Ovary (tissue), 9 donors: Measurements from ENCODE around the gene MYRIP. TPM values are rescaled to one million over a fixed set of nuclear protein-coding genes. Genes with fewer than 3 reads are reported as not detected.

Experiments
- DNase-seq, 5 donors: peaks; one replicate each; pipeline ENCODE4 v3.0.0-alpha.2; 2019 to 2020
- H3K27ac ChIP-seq, 2 donors: fragments of 200-600 bp; one replicate each; pipeline versions ENCODE4 v1.5.1 to v1.8.0; 2019 to 2022
- H3K27me3 ChIP-seq: fragments of 200-600 bp; one replicate; pipeline ENCODE4 v1.8.0; 2022
- H3K36me3 ChIP-seq: fragments of 200-600 bp; sonication (generic); one replicate; pipeline ENCODE4 v1.5.1; 2019
- H3K4me1 ChIP-seq: one replicate; pipeline ENCODE4 v1.8.1; 2013; ENCODE audit warnings: mild to moderate bottlenecking, moderate library complexity; ENCODE audit not compliant: insufficient read depth
- H3K4me3 ChIP-seq: fragments of 200-600 bp; sonication (generic); one replicate; pipeline ENCODE4 v1.5.1; 2017
- H3K9me3 ChIP-seq, 2 donors: fragments of 200-600 bp in 1 of 2; sonication (generic) in 1 of 2; one replicate each; pipeline versions ENCODE4 v1.5.1 to v1.8.1; 2013 to 2019; ENCODE audit warnings: mild to moderate bottlenecking in 1 of 2, moderate library complexity in 1 of 2
- CTCF ChIP-seq, 3 donors: fragments of 450-650 bp in 2 of 3; fragments of 200-600 bp in 1 of 3; IDR thresholded peaks; one replicate each; pipeline versions ENCODE4 v1.5.1 to v1.8.0; 2016 to 2022; ENCODE audit warnings: antibody characterized with exemption in 3 of 3, mild to moderate bottlenecking in 1 of 3
- EP300 ChIP-seq: sonication (generic); formaldehyde crosslinking; IDR thresholded peaks from one replicate; pipeline ENCODE4 v1.6.1; 2017; ENCODE audit warnings: antibody characterized with exemption
- POLR2A ChIP-seq: fragments of 450-650 bp; IDR thresholded peaks from one replicate; pipeline ENCODE4 v1.6.1; 2017; ENCODE audit warnings: antibody characterized with exemption, mild to moderate bottlenecking, moderate library complexity
- WGBS, 3 donors: extraction: QIAGEN DNeasy Blood & Tissue Kit in 1 of 3; methylation state at CpG; one replicate each; pipeline versions ENCODE4 v1.1.5 to v1.1.7; 2013 to 2017; 5-methylcytosine and 5-hydroxymethylcytosine counted together
- intact Hi-C, 4 donors: fragments of 100-400 bp; cut with DNase I; formaldehyde crosslinking; loops; one replicate each; pipeline versions ENCODE4 v1.11.0 to v1.15.1; 2022 to 2023
- polyA plus RNA-seq, 2 donors: library from polyadenylated mRNA; stranded (reverse); fragments of 200-250 nt in 1 of 2; fragments of 350-450 nt in 1 of 2; fragmentation: Illumina TruSeq in 1 of 2; extraction: RNeasy Lipid Tissue Mini Kit (QIAGEN cat#74804) in 1 of 2; gene quantifications; one replicate each; pipeline ENCODE4 v1.2.3, GENCODE V29; 2013 to 2014
- total RNA-seq, 7 donors: library from RNA; depleted of rRNA in 2 of 7; stranded (reverse); fragments of >200 nt in 2 of 7; fragmentation: NEBNext Ultra II Directional in 3 of 7; extraction: Animal tissue kit (Norgen Biotek cat#: 25700) in 3 of 7; gene quantifications; one replicate each; pipeline versions ENCODE4 v1.1.0 to v1.2.4, GENCODE V29; 2016 to 2023
- donor health status: DM: no; HTN: no; CAD: no; lungs with moderate emphysema.
- donor health status: DM: no; HTN: no; CAD: no.
- donor health status: Bipolar disorder and iron deficiency.
- donor health status: DM: yes; HTN: yes; CAD: no.
- donor health status: DM: no; HTN: no; CAD: no.
- donor health status: DM: yes; HTN: yes; CAD: no.

The MYRIP gene
- total and polyA plus RNA-seq, 9 donors: 2.8 to 8.4 (median 4.5) TPM

- no peak for DNase-seq
- no peak for TF ChIP-seq POLR2A
- no peak for TF ChIP-seq CTCF (IDR thresholded peaks at IDR 0.05)
- no peak for TF ChIP-seq EP300
- Histone ChIP-seq H3K4me3 (no peak overlapping the region), H3K4me1 (no peaks in the 10 kb centered on the region), H3K27me3 (no peaks in the 10 kb centered on the region), H3K27ac (no peak overlapping the region), H3K9me3 (peaks cover 0 to 3% of the 10 kb centered on the region in 2 donors), H3K36me3 (no peaks in the 10 kb centered on the region)
- WGBS, 3 donors: 32 to 56% (median 35%) methylated on average over 1 of the region's 1 CpG
- intact Hi-C loops: no loop called here
Measured at GRCh38 chr3:39990532-39990931, 181.1 kb downstream of the MYRIP start.

- no peak for DNase-seq
- no peaks in the 10 kb centered on the region for H3K36me3 ChIP-seq
- no peak overlapping the region for H3K4me3 ChIP-seq
- intact Hi-C loops: no loop called here
- peaks cover 5% of the 10 kb centered on the region for H3K4me1 ChIP-seq
- no peak overlapping the region for H3K27ac ChIP-seq
- no peak for TF ChIP-seq CTCF (IDR thresholded peaks at IDR 0.05)
- H3K27me3 ChIP-seq: no peaks in the 10 kb centered on the region
- WGBS, 3 donors: 96 to 97% (median 96%) methylated on average over 3 of the region's 3 CpGs
- no peaks in the 10 kb centered on the region for H3K9me3 ChIP-seq
Measured at GRCh38 chr3:40008796-40009195, 199.4 kb downstream of the MYRIP start.

GRCh38 chr3:40009991-40010390 is 200.6 kb downstream of the MYRIP start:
- Histone ChIP-seq H3K4me3 (no peak overlapping the region), H3K27ac (no peak overlapping the region), H3K4me1 (peaks cover 5% of the 10 kb centered on the region), H3K9me3 (no peaks in the 10 kb centered on the region), H3K36me3 (no peaks in the 10 kb centered on the region), H3K27me3 (no peaks in the 10 kb centered on the region)
- intact Hi-C loops: no loop called here
- DNase-seq: peak in 2 of 5 donors; percentile 10 to 38
- 5 to 19% (median 13%) methylated on average over 2 of the region's 2 CpGs for WGBS, 3 donors
- no peak for TF ChIP-seq EP300
- no peak for TF ChIP-seq CTCF (IDR thresholded peaks at IDR 0.05)
- no peak for TF ChIP-seq POLR2A

- H3K27ac ChIP-seq: no peak overlapping the region
- no peaks in the 10 kb centered on the region for H3K9me3 ChIP-seq
- peaks cover 5% of the 10 kb centered on the region for H3K4me1 ChIP-seq
- H3K27me3 ChIP-seq: no peaks in the 10 kb centered on the region
- no peaks in the 10 kb centered on the region for H3K36me3 ChIP-seq
- DNase-seq: no peak
- H3K4me3 ChIP-seq: no peak overlapping the region
- intact Hi-C loops: no loop called here
- TF ChIP-seq POLR2A (no peak), CTCF (IDR thresholded peaks at IDR 0.05) (no peak), EP300 (no peak)
- WGBS, 3 donors: 90 to 98% (median 94%) methylated on average over 3 of the region's 3 CpGs
Measured at GRCh38 chr3:40012381-40012780, 203.0 kb downstream of the MYRIP start.

- no peaks in the 10 kb centered on the region for H3K27me3 ChIP-seq
- H3K36me3 ChIP-seq: no peaks in the 10 kb centered on the region
- H3K27ac ChIP-seq: no peak overlapping the region
- intact Hi-C loops: no loop called here
- no peak for DNase-seq
- no peaks in the 10 kb centered on the region for H3K9me3 ChIP-seq
- TF ChIP-seq POLR2A (no peak), CTCF (IDR thresholded peaks at IDR 0.05) (no peak), EP300 (no peak)
- WGBS, 3 donors: 79 to 84% (median 82%) methylated on average over 3 of the region's 3 CpGs
- H3K4me3 ChIP-seq: no peak overlapping the region
- peaks cover 1% of the 10 kb centered on the region for H3K4me1 ChIP-seq
Measured at GRCh38 chr3:40016391-40016790, 207.0 kb downstream of the MYRIP start.
